A204.1 (cell line): Measurements from ENCODE around the gene GPRIN3.

Experiments used
- FAIRE-seq: peaks from 2 replicates; lab custom pipeline; 2012; peaks lifted over from hg19 to GRCh38; lab: Jason Lieb, UNC

GPRIN3 gene

DNA sequence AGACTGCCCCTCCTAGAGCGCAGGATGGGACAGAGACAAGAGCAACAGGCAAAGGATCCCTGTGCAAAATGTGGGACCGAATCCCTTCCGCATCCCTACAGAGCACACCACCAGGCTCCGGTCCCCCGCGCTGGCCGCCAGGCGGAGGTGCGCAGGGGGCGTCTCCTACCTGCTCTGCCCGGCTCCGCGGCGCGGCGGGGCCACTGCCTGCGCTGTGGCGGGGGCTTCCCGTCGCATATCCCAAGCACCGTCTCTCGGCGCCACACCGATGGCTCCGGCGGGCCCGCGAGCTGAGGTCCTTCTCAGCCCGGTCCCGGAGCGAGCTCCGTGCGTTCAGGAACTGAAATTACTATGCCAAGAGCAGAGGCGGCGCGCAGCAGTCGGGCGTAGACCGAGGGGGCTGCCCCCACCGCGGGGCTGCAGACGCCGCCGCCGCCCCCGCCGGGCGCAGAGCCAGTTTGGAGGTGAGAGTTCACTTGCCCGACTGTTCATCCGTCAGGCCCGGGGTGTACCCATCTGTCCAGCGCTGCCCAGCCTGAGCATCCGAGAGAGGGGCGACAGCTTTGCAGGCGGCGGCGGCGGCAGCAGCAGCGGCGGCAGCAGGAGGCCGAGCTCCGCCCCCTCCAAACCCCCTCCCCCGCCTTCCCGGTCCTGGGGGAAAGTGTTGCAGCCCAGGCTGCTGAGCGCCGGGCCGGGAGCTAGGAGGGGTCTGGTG is at the start of gene GPRIN3:
GPRIN3 (minus strand) TSS at position 355 of the 715 bp plus-strand sequence. CDS start 57,690 bp downstream, outside the sequence.
- no peak for FAIRE-seq

DNA sequence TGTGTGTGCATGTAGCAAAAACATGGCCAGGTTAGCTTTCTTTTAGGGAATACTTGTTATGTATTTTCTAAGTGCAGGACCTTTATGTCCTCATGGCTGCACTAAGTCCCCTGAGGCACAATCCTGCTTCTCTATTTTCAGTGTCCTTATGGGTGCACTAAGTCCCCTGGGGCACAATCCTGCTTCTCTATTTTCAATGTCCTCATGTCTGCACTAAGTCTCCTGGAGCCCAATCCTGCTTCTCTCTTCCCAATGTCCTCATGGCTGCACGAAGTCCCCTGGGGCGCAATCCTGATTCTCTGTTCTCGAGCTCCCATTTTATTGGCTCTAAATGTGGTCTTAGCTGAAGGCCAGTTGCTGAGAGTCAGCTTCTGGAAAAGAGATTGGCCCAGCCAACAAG is 49.7 kb upstream of the GPRIN3 start:
- FAIRE-seq: no peak

DNA sequence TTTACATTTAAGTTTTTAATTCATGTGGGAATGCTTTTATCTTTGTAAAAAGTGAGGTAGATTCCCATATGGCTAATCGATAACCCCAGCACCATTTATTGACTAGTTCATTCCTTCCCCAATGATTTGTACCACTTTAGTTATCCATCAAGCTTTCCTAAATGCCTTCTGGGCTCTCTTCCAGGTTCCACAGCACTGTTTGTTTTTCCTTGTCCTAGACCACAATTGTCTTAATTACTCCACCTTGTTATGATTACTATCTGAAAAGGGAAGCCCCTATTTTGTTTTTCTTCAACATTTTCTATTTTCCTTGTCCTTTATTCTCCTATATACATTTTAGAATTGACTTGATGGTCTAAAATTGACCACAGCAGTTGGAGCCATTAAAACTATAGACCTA is 48.5 kb upstream of the GPRIN3 start:
- no peak for FAIRE-seq

DNA sequence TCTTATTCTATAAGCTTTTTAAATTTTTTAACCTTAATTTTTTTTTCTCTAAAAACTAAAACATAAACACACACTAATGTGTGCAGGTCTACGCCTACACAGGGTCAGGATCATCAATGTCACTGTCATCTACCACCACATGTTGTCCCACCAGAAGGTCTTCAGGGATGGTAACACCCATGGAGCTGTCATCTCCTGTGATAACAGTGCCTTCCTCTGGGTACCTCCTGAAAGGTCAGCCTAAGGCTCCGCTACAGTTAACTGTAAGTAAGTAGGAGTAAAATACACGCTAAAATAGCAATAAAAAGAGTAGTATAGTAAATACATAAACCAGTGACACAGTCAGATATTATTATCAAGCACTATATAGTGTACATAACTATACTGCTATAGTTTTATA is 45.9 kb upstream of the GPRIN3 start:
- no peak for FAIRE-seq

DNA sequence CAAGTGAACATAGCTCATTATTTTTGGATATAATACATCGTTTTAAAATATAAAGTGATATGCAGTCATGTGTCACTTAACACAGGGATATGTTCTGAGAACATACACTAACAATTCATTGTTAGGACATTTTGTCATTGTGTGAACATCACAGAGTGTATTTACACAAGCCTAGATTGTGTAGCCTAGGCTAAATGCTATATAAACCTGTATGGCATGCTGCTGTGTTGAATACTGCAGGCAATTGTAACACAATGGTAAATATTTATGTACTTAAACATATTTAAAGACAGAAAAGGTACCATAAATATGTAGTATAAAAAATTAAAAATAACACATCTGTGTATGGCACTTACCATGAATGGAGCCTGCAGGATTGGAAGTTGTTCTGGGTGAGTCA is 44.9 kb upstream of the GPRIN3 start:
- FAIRE-seq: no peak

DNA sequence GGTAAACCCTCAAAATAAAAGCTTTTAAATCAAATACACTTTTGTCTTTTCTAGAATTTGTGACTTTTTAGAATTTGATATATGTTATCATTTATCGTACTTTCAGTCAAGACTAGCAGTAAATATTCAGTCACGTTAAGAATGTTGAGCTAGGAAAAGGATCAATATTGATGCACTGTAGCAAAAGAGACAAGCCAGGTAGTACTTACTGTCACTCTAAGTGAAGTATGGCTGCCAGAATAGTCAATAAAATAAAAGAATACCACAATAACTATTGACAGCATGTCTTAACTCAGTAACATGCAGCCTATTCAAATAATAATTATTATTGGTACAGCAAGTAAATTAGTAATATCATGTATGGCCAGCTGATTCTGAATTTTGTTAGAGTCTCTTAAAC is 43.6 kb upstream of the GPRIN3 start:
- no peak for FAIRE-seq

DNA sequence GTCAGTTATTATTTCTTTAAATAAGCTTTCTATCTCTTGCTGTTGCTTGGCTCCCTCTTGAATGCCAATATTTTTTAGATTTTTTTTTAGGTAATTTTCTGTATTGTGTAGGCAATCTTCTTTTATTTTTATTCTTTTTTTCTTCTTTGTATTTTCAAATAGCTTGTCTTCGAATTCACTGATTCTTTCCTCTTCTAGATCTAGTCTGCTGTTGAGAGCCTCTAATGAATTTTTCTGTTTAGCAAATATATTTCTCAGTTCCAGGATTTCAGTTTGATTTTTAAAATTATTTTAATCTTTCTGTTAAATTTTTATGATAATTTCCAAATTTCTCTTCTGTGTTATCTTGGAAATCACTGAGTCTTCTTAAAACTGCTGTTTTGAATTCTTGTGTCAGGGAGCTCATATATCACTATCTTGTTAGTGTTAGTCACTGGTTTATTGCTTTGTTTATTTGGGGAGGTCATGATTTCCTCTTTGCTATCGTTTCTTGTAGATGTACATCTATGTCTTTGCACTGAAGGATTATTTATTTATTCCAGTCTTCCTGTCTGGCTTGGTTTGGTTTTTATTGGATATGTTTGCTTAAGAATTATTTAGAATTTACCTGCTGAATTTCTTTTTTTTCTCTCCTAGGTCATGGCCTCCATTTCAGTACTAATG is 39.9 kb upstream of the GPRIN3 start:
- no peak for FAIRE-seq

DNA sequence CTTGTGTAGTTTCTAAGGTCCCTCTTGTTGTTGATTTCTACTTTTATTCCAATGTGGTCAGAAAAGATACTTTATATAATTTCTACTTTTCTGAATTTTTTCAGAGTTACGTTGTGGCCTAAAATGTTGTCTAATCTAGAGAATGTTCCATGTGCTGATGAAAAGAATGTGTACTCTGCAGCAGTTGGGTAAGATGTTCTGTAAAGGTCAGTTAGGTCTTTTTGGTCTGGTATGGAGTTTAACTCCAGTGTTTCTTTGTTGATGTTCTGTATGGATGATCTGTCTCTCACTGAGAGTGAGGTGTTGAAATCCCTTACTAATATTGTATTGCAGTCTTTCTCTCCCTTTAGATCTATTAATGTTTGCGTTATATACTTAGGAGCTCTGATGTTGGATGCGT is 37.0 kb upstream of the GPRIN3 start:
- FAIRE-seq: no peak

DNA sequence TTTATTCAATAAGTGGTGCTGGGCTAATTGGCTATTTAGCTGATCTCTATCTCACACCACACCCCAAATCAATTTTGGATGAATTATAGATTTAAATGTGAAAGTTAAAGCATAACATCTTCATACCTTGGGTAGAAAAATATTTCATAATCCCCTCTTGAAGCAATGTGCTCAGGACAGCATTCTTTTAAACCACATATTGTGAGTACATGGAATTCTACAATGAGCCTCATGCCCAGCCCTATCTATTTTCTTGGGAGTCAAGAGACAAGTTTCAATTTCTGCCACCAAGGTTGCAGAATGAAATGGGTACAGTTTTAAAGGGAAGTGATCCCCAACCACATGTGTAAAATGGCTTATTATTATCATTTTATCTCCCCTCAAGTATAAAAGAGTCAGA is 30.6 kb upstream of the GPRIN3 start:
- no peak for FAIRE-seq

DNA sequence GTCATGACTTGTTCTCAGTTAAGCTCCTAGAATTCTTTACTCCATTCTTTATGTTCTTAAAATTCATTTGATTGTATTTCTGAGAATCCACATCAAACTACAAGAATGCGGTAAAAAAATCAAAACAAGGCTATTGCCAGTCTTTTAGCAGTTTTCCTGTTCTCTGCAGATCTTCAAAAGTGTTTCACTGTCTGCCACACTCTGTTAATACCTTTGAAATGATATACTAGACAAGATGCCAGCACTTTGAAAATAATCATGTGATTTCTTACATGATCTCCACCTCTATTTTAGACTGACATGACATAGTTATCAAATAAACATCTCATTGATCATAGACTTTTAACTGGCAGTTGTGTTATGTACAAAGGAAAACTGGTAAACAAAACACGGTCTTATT is 30.1 kb upstream of the GPRIN3 start:
- no peak for FAIRE-seq

DNA sequence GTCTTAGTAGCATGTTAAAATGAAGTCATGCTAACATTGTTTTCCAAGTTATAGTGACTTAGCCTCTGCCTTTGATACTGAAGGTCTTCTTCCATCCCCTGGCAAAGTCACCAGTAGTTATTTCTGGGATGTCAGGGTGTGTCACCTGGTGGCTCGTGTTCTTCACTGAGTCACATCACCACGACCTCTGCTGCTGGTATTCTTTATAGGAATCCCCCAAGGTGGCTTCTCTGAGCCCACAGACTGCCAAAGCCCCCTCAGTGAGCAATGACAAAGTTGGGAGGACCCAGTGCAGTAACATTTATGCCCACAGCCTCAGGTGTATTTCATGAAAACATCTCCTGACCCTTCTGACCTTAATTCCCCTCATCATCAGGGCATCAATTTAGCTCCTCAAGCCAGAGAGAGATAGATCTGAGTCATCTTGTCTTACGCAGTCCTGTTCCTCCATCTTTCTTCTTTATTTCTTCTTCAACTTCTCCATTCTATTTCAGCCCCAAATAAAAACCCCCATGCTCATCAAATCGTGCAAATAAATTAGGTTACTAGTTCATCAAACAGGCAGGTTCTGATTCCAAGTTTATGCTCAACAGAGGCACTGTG is 29.3 kb upstream of the GPRIN3 start:
- FAIRE-seq: no peak

DNA sequence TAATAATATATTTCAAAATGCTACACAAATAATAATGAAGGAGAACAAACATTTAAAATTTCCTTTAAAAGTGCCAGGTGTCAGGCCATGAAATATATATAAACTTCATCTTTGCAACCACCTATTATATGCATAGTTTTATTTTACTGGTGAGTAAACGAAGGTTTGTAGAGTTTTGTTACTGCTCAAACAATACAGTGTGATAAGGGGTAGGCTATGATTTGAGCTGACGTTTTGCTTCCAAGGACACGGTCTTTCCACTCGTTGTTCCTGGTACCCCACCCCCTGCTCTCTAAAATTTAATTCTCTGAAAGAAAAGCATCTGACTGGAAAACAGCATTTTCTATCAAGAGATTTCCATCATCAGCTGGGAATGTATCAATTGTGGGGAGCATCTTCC is 27.2 kb upstream of the GPRIN3 start:
- no peak for FAIRE-seq

DNA sequence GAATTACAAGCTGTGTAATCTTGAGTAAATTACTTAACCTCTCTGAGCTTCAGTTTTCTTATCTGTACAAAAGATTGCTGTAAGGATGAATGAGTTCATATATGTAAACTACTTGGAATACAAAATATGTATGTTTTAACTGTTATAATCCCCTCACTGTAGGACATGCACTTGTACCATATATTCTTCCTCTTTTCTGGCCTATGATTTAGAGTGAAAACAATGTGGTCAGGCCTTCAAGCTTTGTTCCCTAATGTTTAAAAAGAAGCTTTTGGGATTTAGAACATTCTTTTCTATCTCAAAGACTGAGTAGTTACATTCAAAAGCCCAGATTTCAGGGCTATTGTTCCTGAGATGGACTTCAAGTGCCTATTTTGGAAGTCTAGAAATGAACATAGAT is 26.7 kb upstream of the GPRIN3 start:
- no peak for FAIRE-seq

DNA sequence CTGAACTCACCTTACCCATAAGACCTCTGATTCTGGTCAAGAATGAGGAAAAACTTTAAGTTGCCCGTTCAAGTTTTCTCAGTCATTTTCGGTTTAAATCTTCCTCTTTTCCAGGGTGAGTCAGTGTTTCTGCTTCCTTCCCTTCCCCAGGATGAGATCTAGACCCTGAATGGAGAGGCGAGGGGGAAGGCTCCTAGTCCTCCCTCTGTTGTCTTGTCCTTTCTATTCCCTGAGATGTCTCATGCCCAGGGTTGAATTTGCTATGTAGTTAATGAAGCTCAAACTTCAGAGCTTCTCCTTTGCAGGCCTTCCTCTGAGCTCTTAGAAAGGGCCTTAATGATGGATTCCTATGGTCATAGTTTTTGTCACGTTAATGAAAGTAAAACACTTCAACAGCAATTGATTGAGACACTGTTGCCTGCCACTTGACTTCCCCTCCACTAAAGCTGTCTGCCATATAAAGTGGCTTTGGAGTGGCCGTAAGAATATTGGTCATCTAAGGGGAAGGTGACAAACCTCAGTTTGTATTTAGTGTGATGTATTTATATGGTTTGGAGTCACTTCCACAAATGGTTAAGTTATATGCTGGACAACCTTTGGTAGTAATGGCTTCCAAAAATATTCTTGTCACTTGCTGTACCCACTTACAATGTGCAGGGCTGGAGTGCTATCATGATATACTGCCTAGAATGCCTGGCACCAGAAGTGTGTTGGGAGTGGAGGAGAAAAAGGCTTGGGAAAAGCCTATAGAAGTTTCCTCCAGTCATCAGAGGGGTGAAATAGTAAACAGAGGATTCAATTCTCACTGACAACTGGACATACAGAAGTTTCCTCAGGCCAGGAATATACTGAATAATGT is 24.3 kb upstream of the GPRIN3 start:
- FAIRE-seq: no peak

DNA sequence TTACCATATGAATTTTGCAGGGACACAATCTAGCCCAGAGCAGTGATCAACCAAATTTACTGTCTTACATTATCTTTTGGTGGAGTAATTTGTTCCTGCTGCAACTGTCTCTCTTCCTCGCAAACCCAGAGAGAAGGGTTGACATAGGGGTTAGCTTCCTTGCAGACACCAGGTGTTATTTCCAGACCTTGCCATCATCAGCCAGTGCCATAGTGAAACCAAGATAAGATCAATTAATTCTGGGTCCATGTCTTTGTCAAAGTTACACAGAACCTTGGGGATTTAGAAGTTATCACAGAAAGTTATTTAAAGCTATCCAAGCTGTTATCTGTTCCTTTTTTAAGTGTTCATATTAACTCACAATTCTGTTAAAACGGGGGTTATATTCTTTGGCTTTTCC is 23.6 kb upstream of the GPRIN3 start:
- no peak for FAIRE-seq

DNA sequence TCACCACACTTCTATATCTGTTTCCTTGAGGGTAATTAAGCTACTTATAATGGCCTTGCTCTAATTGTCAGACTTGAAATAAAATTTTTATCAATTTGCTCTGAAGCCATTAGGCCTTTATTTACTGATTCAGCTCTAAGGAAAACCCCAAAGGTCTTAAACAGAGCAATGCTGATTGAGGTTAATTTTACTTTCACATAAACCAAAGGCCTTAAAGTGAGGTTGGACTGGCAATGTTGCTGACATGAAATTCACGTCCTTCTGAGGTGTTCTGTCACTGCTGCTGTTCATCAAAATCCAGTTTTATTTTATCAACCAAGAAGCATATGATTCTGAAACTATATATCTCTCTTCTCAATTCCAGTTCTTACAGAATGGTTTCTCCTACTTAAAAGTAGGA is 21.7 kb upstream of the GPRIN3 start:
- no peak for FAIRE-seq

DNA sequence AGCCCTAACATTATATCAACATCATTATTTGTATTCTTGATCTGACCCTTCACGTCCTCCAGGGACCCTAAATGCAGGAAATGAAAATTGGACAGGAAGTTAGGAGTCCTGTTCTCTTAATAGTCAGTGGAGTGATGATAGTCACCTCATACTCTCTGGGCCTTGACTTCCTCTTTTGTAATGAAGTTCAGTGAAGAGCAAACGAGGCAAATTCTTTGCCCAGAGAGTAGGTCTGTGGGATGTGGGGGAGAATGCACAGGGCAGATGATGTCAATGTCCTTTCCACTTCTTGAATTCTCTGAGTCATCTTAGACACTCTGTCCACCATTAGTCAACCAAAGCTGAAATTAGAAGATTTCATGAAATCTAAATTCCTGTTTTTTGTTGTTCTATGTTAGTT is 17.1 kb upstream of the GPRIN3 start:
- no peak for FAIRE-seq

DNA sequence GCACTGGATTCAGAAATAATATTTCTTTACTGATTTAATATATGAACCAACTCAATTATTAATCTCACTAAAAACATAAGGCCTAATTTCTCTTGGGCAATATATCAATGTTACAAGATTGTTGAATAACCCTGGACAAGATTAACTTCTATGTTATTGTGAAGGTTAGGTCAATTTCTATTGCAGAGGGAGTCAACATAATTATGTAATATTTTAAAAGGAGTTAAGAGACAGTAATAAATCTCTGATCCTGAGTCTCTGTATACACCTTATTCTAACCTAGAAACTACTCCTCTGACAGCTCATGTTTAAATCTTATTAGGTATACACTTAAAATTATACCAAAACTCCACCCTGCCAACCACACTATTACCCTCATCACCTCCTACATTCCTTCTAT is 15.1 kb upstream of the GPRIN3 start:
- FAIRE-seq: no peak

DNA sequence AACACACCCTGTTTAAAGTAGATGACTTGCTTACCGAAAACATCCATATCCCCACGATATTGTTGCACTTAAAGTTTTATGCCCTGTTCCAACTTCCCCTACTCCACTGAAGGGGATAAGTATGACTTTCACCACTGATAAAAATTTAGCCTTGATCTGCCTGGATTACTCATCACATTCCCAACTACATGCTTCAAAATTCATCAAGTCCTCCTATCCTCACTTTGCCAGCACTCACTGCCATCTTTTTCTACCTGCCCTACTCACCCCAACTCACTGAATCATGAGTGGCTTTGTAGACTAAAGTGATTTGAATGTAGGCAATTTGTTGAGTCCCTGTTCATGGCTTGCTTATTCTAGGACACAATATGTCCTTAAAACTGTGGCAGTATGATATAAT is 12.2 kb upstream of the GPRIN3 start:
- FAIRE-seq: no peak

DNA sequence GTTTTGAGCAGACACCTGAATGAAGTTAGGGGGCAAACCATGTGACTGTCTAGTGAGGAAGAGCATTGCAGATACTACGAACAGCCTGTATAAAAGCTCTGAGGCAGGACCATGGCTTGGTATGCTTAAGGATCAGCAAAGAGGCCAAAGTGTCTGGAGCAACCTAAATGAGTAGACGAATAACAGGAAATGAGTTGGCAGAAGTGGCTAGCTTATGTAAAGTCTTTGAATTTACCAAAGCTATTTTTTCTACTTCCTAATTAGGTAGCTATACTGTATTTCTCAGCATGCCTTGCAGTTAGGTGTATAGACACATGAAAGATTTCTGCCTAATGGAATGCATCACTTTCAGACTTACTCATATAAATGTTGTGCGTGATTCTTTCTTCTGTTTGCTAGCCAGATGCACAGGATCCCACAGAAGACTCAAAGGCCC is 9.3 kb upstream of the GPRIN3 start:
- no peak for FAIRE-seq

DNA sequence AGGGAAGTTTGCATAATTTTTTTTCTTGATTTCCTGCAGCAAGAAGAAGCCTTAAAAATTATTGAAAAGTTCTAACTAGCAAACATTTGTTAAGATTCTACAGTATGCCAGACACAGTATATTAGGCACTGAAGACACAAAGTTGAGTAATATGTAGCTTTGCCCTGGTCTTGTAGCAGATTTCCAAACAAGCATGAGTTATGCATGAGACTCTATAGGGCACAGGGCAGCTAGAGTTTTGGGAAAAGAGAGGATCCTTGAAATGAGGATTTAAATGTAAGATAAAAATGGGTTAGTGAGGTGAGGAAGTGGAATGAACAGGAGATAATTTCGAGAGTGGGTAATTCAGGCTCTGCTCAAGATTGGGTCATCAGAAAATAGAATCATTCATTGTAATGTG is 8.6 kb upstream of the GPRIN3 start:
- FAIRE-seq: no peak

DNA sequence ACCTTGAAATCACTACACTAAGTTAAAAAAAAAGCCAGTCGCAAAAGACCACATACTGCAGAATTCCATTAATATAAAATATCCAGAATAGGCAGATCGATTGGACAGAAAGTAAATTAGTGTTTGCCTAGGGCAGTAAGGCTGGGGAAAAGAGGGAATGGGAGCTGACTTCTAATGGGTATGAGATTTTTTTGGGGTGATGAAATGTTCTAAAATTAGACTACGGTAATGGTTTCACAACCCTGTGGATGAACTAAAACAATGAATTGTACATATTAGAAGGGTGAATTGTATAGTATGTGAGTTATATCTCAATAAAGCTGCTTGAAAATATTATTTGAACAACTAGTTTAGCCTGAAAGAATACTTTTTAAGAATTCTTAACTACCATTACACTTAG is 6.7 kb upstream of the GPRIN3 start:
- no peak for FAIRE-seq

DNA sequence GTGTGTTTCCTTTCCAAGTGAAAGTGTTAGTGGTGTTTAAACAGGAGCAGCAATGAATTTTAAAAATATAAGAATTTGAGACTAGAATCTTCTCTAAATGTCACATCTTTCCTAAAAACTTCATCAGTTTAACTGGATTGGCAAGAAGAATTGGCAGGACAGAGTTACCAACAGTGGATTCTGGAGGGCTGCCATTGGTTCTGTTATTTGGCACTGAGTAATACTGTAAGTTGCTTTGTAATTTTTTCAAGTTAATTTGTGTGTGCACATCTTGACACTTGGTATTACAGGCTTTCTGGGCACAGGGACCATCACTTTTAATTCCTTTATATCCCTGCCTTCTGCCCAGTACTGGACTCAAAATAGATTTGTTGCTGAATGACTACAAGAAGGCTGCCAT is 4.5 kb upstream of the GPRIN3 start:
- FAIRE-seq: no peak
